Suprapubic skin (tissue), 4 donors: ENCODE data around the gene KIAA0513. TPM values are rescaled to one million over a fixed set of nuclear protein-coding genes. Genes with fewer than 3 reads are reported as not detected.

ENCODE experiments used
- DNase-seq, 2 donors: peaks; one replicate each; pipeline ENCODE4 v3.0.0-alpha.2; 2019; ENCODE audit warnings: low spot score in 2 of 2
- H3K27ac ChIP-seq: fragments of 200-600 bp; sonication (generic); one replicate; pipeline ENCODE4 v1.5.1; 2019
- H3K27me3 ChIP-seq: fragments of 200-600 bp; sonication (generic); one replicate; pipeline ENCODE4 v1.5.1; 2019
- H3K36me3 ChIP-seq: fragments of 200-600 bp; sonication (generic); one replicate; pipeline ENCODE4 v1.5.1; 2019
- H3K4me1 ChIP-seq: fragments of 200-600 bp; sonication (generic); one replicate; pipeline ENCODE4 v1.5.1; 2019
- H3K4me3 ChIP-seq: fragments of 200-600 bp; sonication (generic); one replicate; pipeline ENCODE4 v1.5.1; 2019; ENCODE audit warnings: mild to moderate bottlenecking
- H3K9me3 ChIP-seq: fragments of 200-600 bp; sonication (generic); one replicate; pipeline ENCODE4 v1.5.1; 2019
- EP300 ChIP-seq: sonication (generic); formaldehyde crosslinking; IDR thresholded peaks from one replicate; pipeline ENCODE4 v1.6.1; 2017; ENCODE audit warnings: antibody characterized with exemption
- POLR2A ChIP-seq, 2 donors: fragments of 450-650 bp; IDR thresholded peaks; one replicate each; pipeline ENCODE4 v1.6.1; 2017; ENCODE audit warnings: antibody characterized with exemption in 2 of 2, mild to moderate bottlenecking in 2 of 2, moderate library complexity in 2 of 2
- POLR2AphosphoS5 ChIP-seq, 3 donors: sonication (generic); formaldehyde crosslinking; IDR thresholded peaks; one replicate each; pipeline ENCODE4 v1.6.1; 2017; ENCODE audit warnings: antibody characterized with exemption in 3 of 3
- WGBS: methylation state at CpG from one replicate; pipeline ENCODE4 v1.1.5; 2018; 5-methylcytosine and 5-hydroxymethylcytosine counted together
- total RNA-seq, 4 donors: library from RNA; depleted of rRNA; stranded (reverse); fragments of >200 nt; gene quantifications; one replicate each; pipeline ENCODE4 v1.1.0, GENCODE V29; 2016
- TF ChIP-seq, protein P1 (sequence below), 2 donors: fragments of 200-600 bp in 1 of 2; fragments of 450-650 bp in 1 of 2; sonication (generic) in 1 of 2; IDR thresholded peaks; one replicate each; pipeline ENCODE4 v1.5.1; 2016 to 2019; ENCODE audit warnings: antibody characterized with exemption in 2 of 2, mild to moderate bottlenecking in 1 of 2, moderate library complexity in 1 of 2

The KIAA0513 gene
- total RNA-seq, 4 donors from 2014 or later = 23.7 to 32.3 (median 26.6) TPM

GRCh38 chr16:85132456-85133289 is 105.1 kb downstream of the KIAA0513 start:
- H3K27ac ChIP-seq = no peak overlapping the region
- H3K4me3 ChIP-seq = no peak overlapping the region
- no peak for DNase-seq
- peaks cover 47% of the 10 kb centered on the region for H3K4me1 ChIP-seq
- H3K9me3 ChIP-seq = no peaks in the 10 kb centered on the region
- no peaks in the 10 kb centered on the region for H3K36me3 ChIP-seq
- WGBS = 95% methylated on average over 17 of the region's 20 CpGs
- no peaks in the 10 kb centered on the region for H3K27me3 ChIP-seq
- TF ChIP-seq EP300 = no peak
- TF ChIP-seq, protein P1, sequence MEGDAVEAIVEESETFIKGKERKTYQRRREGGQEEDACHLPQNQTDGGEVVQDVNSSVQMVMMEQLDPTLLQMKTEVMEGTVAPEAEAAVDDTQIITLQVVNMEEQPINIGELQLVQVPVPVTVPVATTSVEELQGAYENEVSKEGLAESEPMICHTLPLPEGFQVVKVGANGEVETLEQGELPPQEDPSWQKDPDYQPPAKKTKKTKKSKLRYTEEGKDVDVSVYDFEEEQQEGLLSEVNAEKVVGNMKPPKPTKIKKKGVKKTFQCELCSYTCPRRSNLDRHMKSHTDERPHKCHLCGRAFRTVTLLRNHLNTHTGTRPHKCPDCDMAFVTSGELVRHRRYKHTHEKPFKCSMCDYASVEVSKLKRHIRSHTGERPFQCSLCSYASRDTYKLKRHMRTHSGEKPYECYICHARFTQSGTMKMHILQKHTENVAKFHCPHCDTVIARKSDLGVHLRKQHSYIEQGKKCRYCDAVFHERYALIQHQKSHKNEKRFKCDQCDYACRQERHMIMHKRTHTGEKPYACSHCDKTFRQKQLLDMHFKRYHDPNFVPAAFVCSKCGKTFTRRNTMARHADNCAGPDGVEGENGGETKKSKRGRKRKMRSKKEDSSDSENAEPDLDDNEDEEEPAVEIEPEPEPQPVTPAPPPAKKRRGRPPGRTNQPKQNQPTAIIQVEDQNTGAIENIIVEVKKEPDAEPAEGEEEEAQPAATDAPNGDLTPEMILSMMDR (IDR thresholded peaks at IDR 0.05) = no peak
- TF ChIP-seq POLR2AphosphoS5 (IDR thresholded peaks at IDR 0.05) = no peak
- no peak for TF ChIP-seq POLR2A (IDR thresholded peaks at IDR 0.05)

- no peaks in the 10 kb centered on the region for H3K9me3 ChIP-seq
- H3K36me3 ChIP-seq = no peaks in the 10 kb centered on the region
- DNase-seq = no peak
- WGBS = no CpG with 5 or more reads among the region's 1 CpG
- H3K27me3 ChIP-seq = no peaks in the 10 kb centered on the region
- no peak overlapping the region for H3K4me3 ChIP-seq
- TF ChIP-seq, protein P1 (IDR thresholded peaks at IDR 0.05) = no peak
- no peak for TF ChIP-seq EP300
- peaks cover 52% of the 10 kb centered on the region for H3K4me1 ChIP-seq
- no peak overlapping the region for H3K27ac ChIP-seq
Measured at GRCh38 chr16:85133290-85133599, 105.7 kb downstream of the KIAA0513 start.

GRCh38 chr16:85134076-85134788 is 106.6 kb downstream of the KIAA0513 start:
- Histone ChIP-seq H3K4me3 (no peak overlapping the region), H3K36me3 (no peaks in the 10 kb centered on the region), H3K9me3 (no peaks in the 10 kb centered on the region), H3K27ac (peak overlapping the region; percentile 11), H3K4me1 (peaks cover 49% of the 10 kb centered on the region), H3K27me3 (no peaks in the 10 kb centered on the region)
- DNase-seq = no peak
- 94% methylated on average over 9 of the region's 19 CpGs for WGBS
- TF ChIP-seq, protein P1 (IDR thresholded peaks at IDR 0.05) = no peak
- no peak for TF ChIP-seq POLR2A (IDR thresholded peaks at IDR 0.05)
- TF ChIP-seq EP300 = no peak
- TF ChIP-seq POLR2AphosphoS5 (IDR thresholded peaks at IDR 0.05) = no peak

GRCh38 chr16:85134789-85135142 is 107.2 kb downstream of the KIAA0513 start:
- Histone ChIP-seq H3K36me3 (no peaks in the 10 kb centered on the region), H3K4me3 (no peak overlapping the region), H3K27ac (no peak overlapping the region), H3K4me1 (peaks cover 46% of the 10 kb centered on the region), H3K9me3 (no peaks in the 10 kb centered on the region), H3K27me3 (no peaks in the 10 kb centered on the region)
- 72% methylated on average over 6 of the region's 14 CpGs for WGBS
- TF ChIP-seq POLR2AphosphoS5 (IDR thresholded peaks at IDR 0.05) = no peak
- TF ChIP-seq EP300 = no peak
- TF ChIP-seq, protein P1 (IDR thresholded peaks at IDR 0.05) = no peak
- no peak for TF ChIP-seq POLR2A (IDR thresholded peaks at IDR 0.05)
- DNase-seq = no peak

DNA sequence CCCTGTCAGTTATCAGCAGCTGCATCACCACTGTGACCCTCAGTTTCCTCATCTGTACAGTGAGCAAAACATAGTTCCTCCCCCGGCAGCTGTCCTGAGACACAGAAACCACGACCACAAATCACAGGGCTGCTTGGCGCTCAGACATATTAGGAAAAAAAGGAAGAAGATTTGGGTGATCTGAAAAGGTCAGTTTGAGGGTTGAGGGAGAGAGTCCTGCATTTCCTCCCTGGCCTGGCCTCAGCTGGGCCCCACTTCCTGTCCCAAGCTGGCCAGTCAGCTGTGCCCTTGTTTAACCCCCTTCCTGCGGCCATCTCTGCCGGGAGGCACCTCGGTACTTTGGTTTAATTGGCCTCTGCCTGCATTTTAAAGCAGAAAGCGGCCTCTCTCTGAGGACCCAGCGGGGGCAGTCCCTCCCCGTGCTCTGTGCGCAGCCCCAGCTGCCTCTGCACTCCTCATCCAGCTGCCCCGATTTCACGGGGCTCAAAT is 108.7 kb downstream of the KIAA0513 start:
- DNase-seq = no peak
- H3K9me3 ChIP-seq = no peaks in the 10 kb centered on the region
- 43% methylated on average over 6 of the region's 12 CpGs for WGBS
- peaks cover 35% of the 10 kb centered on the region for H3K4me1 ChIP-seq
- no peaks in the 10 kb centered on the region for H3K27me3 ChIP-seq
- H3K36me3 ChIP-seq = no peaks in the 10 kb centered on the region
- no peak overlapping the region for H3K4me3 ChIP-seq
- peak overlapping the region; percentile 69 for H3K27ac ChIP-seq
- TF ChIP-seq POLR2AphosphoS5 (IDR thresholded peaks at IDR 0.05) (no peak), EP300 (no peak), POLR2A (IDR thresholded peaks at IDR 0.05) (no peak)
- TF ChIP-seq, protein P1 (IDR thresholded peaks at IDR 0.05) = no peak
